T1000 (cell line): ENCODE results near the gene GPX7.
"Not testable (repeated sequence)": the region's sequence is repeated elsewhere in the genome, so short reads cannot be mapped to it uniquely, and the experiment has no call there.

Experiments
- DNase-seq: peaks from one replicate; lab custom pipeline; 2025; ENCODE audit warnings: mixed read lengths; lab: John Stamatoyannopoulos, UW

The GPX7 gene

DNA sequence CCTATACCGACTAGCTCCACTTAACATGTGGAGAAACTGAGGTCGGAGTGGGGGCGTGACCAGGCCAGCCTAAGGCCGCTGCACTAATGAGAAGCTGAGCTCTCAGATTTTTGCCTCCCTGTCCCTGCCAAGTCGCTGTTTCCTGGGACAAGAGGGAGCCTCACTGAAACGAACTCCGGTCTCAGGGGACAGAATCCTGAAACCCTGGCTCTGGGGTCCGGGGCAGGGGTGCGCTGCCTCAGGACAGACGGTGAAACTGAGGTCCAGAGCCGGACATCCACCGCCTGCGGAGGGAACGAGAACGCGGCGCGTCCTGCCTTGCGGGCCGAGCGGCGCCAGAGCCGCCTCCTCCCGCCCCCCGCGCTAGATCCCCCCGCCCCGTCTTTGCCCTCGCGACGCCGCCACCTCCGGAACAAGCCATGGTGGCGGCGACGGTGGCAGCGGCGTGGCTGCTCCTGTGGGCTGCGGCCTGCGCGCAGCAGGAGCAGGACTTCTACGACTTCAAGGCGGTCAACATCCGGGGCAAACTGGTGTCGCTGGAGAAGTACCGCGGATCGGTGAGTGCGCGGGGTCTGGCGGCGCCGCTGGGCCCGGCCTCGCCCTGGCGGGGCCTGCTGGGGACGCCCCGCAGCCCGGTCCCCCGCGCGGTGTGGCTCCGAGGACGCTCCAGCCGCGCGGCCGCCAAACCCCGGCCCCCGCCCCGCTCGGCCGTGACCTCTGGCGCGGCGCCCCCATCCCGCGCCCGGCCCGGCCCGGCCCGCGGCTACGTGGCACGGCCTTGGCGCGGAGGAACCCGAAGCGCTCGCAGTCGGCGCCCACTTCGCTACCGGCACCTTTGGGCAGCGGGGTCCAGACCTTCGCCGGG, at the start of gene GPX7:
TSS of gene GPX7 (plus strand) at position 381 of the 865 bp plus-strand sequence. CDS start at position 420, 39 bp downstream.
- DNase-seq = no peak

DNA sequence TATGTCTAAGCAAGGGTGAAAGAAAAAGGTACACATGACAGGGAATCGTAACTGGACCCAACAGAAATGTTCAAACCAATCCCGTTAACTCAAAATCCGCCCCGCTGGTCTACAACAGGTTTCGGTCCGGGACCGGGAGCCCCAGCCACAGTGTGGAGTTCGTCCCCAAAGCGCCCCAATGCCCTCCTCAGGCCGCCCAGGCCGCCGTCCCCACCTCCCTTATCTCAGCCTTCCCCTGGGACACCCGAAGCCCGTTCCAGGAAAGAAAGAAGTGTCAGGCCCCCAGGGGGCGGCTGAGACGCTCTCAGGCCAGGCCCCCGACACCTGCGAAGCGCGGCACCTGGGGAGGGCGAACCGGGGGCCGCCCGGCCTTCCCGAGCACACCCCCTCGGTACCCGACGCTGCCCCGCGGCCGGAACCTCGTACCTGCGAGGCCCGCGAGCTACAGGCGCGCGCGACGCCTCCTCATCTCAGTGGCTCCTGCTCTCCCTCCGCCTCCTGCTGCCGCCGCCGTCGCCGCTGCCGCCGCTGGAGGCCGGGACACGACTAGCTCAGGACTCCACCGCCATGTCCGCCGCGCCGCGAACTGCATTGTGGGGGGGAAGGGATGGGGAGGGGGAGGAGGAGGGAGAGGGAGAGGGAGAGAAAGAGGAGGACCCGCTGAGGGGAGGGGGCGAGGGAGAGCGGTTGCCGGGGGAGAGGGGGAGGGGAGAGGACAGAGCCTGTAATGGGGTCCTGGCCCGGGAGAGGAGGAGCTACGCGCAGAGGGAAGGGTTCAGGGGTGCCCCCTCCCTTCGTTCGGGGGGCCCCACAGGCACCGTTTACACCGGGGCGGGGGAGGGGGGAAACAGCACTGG, 49.4 kb upstream of the GPX7 start, which contains the start of gene TUT4:
TSS of gene TUT4 (minus strand) at position 588 of the 857 bp plus-strand sequence. CDS start 26,812 bp downstream, outside the sequence.
- DNase-seq = peak; percentile 80

DNA sequence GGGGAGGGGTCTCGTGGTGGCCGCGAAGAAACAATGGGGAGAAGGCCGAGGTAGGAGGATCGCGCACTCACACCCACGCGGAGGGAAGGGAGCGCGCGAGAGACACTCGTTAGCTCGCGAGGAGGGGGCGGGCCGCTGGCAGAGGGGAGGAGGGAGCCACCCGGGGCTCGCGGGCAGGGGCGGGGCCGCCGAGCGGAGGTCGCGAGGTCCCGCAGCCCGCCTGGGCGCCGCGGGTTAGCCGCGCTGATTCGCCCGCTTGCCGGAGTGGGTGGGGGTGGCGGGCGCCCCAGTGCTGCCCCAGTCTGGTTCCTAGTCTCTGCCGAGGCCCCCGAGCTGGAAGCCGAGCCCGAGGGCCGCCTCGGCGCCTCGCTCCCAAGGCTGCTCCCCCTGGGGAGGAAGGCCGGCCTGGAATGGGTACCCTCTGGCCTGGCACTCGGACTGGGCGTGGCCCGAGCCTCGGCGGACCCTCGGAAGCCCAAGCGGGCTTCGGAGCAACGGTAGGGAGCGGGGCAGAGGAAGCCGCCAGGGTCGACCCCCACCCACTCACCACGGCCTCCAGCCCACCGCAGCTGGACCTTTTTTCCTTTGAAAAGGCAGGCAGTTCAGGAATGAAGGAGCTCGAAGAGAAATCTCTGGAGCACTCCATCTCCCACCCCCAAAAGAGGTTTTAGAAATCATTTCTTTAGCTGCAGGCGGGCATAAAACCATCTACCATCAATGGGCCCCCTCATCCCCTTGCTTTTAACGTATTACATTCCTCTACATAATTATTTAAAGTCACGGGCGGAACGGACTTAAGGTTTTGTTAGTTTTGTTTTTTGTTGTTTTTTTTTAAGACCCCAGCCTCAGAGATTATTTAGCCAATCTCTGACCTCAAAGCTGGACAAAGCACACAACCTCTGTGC, 48.6 kb upstream of the GPX7 start:
- peak; percentile 84 for DNase-seq

DNA sequence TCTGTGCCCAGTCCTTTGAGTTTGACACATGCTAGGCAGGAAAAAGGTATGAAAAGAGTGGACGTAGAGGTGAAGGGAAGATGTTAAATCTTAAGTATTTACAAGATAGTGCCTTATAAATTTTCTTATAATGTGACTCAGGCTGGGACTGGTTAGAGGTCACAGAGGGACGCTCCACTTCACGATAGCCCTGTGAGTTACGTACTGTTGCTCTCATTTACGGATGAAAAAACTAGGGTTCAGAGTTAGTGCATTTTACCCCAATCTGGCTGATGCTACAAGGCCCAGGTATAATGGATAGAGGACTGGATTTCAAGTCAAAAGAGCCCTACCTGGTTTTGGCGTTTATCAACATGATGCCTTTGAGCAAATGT, 47.9 kb upstream of the GPX7 start:
- DNase-seq = no peak

DNA sequence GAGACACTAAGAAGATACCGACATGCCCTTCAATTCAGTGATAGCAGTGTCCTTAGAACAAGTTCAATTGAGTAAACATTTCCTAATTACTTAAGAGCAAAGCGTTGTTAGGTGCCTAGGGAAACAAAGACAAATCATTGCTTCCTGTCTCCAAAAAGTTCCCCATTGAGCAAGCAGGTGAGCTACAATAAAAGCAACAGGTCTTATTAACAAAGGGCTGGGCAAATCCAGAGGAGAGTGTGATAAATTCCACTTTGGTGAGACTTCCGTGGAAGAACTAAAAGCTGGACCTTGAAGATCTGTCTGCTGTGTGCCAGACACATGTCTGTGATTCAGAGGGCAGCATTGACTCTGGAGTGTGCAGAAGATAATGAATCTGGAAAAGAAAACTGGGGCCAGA, 47.4 kb upstream of the GPX7 start:
- no peak for DNase-seq

DNA sequence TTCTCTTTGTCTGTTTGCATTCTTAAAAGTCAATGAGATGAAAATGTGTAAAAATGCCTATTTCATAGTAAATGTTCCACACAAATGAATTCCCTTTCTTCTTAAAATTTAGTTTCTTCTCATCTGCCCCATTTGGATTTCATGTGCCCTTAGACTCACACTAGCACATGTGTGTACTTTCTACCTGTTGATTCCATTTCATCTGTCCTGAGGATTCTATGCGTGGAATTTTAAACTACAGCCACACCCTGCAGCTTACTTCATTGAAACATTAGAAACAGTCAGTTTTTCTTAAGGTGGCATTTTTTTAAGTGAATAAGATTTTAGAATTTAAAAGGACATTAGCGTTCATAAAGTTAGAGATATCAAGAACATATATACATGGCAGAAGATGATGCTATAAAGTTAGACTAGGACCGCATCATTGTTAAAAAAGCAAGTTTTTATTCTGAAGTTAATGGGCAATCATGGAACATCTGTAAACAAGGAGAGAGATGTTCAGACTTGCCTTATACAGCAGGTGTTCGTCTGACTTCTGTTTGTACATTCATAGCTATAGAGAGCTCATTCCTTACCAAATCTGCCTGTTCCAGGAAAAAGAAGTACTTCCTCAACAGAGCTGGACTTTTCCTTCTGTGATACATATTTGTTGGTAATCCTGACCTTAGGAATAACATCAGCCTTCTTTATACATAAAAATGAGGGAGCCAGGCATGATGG, 45.4 kb upstream of the GPX7 start:
- no peak for DNase-seq

DNA sequence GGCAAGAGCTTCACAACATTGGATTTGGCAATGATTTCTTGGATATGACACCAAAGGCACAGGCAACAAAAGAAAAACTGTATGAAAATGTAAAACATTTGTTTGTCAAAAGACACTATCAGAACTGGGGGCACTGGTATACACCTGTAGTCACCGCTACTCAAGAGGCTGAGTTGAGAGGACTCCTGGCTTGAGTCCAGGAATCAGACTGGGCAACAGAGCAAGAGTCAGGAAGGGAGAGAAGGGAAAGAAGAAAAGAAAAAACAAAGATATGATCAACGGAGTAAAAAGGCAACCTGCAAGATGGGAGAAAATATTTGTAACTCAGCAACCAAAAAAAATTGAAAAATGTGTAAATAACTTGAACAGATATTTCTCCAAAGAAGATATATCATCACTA, 43.2 kb upstream of the GPX7 start:
- DNase-seq = no peak

DNA sequence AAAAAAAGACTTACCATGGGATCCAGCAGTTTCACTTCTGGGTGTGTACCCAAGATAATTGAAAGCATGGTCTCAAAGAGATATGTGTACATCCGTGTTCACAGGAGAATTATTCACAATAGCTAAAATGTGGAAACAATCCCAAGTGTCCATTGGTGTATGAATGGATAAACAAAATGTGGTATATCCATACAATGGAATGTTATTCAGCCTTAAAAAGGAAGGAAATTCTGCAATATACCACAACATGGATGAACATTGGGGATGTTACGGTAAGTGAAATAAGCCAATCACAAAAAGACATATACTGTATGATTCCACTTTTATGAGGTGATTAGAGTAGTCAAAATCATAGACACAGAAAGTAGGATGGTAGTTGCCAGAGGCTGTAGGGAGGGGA, 42.3 kb upstream of the GPX7 start:
- DNase-seq = no peak

DNA sequence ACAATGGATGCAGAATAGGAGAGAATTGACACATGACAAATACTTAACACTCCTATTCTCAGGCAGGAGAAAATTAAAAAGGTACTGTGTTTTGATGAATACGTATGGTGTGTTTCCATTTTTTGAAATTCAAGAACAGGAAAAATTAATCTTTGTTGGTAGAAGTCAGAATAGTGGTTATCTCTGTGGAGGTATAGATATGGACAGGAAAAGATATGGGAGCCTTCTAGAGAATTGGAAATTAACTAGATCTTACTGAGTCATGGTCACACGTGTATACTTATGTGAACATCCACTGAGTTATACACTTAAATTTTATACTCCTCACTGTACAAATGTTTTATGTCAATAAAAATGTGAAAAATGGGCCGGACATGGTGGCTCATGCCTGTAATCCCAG, 39.4 kb upstream of the GPX7 start:
- no peak for DNase-seq

DNA sequence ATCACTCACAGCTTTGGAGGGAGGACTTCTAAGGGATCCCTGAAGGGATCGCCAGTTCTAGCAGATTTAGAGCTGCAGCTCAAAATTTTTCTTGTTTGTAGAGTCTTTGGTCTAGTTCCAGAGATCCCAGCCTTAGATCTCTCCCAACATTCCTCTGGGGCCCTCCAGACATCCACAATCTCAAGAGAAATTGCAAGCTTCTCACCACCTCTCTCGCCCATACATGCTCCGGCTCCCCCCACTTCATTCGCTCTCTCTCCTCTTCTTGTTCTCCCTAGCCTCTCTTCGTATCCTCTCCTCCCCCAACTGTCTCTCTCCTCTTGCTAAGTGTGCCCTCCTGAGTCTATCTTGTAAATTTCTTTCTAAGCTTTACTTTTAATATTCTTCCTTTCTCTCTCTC, 34.2 kb upstream of the GPX7 start:
- no peak for DNase-seq

DNA sequence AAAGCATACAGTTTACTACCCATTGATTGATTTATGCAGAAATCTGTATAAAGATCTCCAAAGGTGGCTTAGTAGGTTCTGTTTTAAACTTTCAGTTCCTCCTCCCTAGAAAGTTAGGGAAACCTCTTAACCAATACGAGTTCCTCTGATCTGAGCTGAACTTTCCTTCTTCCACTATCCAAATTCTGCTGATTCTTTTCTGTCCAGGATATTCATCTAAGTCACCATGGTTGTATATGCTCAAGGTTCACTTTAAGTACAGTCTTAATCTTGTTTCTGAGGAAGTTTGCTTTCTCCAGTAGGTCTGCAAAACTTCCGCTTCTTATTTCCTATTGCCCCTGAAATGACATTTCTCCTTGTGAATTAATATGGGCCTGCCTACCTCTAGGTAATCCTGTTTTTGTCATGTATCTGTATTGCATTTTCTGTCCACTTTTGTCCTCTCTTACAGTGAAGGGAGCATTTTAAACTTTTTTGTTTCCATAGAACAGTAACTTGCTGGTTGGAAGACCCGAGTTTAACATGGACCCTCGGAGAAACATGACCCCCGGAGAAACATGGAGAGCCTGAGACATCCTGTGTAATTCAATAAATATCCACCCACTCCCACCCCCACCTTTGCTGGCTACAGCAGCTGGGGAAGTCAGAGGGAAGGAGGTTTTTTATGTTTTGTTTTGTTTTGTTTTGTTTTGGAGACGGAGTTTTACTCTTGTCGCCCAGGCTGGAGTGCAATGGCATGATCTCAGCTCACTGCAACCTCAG, 32.5 kb upstream of the GPX7 start:
- DNase-seq = no peak

DNA sequence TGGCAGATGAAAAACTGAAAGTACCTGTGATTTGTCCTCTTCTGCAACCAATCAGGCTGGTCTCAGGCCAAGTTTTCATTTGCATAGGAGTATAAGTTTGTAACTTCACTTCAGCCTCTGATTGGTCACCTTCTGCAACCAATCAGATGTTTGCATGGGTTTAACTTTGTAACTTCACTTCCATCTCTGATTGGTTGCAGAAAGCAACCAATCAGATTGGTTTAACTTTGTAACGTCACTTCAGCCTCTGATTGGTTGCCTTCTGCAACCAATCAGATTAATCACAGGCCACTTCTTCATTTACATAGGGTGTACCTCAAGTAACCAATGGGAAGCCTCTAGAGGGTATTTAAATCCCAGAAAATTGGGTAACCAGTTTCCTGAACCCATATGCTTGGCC, 30.4 kb upstream of the GPX7 start:
- no peak for DNase-seq

DNA sequence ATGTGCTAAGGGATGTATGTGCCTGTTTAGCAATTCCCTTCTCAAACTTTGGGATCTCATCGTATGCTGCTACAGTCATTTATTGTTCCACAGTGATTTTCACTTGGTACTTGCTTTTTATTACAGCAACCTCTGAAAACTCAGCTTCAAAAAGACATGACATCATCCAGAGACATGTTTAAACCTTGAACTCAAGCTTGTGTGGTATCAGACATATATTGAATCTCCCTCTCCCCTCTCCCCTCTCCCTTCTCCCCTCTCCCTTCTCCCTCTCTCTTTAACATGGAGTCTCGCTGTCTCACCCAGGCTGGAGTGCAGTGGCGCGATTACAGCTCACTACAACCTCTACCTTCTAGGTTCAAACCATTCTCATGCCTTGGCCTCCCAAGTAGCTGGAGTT, 29.8 kb upstream of the GPX7 start:
- no peak for DNase-seq

DNA sequence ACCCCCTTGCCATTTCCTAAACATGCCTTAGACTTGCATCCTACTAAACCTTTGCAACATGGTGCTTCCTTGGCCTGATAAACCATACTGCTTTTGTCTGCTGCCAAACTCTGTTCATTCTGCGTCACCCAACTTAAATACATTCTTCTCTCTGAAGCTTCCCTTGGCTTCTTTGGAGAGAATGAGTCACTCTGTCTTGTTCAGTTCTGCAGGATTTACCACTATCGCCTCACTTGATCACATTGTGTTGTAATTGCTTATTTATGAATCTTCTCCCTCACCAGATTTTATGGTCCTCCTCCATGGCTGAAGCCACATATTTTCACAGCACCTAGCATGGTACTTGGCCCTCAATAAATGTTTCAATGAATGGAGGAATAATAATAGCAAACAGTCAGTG, 27.6 kb upstream of the GPX7 start:
- peak; percentile 12 for DNase-seq

DNA sequence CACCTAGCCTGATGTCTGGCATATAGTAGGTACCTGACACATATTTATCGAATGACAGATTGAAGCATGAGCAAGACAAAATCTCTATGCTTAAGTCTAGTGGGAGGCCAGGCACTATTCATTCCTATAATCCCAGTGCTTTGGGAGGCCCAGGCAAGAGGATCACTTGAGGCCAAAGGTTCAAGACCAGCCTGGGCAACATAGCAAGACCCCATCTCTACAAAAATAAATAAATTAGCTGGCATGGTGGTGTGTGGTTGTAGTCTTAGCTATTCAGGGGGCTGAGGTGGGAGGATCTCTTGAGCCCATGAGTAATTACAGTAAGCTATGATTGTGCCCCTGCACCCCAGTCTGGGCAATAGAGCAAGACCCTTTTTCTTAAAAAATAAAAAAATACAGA, 26.1 kb upstream of the GPX7 start:
- DNase-seq = no peak

DNA sequence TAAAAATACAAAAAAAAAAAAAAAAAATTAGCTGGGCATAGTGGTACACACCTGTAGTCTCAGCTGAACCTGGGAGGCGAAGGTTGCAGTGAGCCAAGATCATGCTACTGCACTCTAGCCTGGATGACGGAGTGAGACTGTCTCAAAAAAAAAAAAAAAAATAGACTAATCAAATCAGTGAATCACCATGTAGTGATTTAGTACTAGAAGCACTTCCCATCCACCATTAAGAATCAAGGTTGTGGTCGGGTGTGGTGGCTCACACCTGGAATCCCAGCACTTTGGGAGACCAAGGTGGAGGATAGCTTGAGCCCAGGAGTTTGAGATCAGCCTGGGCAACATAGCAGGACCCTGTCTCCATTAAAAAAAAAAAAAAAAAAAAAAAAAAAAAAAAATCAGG, 24.1 kb upstream of the GPX7 start:
- DNase-seq = not testable (repeated sequence)

DNA sequence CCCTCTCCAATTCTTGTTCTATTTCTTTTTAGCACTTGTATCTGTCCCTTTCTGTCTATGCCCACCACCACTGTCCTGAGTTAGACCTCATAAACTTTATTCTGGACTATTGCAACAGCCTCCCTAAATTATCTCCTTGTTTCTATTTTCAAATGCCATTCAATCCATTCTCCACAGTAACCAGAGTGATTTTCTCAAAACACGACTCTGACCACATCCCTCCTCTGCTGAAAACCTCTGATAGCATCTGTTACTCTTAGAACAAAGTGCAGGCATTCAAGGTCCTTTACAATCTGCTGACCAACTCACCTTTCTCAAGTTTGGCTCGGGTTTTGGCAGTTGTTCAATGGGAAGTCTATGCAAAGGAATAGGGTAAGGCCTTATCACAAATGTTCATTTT, 22.8 kb upstream of the GPX7 start:
- no peak for DNase-seq

DNA sequence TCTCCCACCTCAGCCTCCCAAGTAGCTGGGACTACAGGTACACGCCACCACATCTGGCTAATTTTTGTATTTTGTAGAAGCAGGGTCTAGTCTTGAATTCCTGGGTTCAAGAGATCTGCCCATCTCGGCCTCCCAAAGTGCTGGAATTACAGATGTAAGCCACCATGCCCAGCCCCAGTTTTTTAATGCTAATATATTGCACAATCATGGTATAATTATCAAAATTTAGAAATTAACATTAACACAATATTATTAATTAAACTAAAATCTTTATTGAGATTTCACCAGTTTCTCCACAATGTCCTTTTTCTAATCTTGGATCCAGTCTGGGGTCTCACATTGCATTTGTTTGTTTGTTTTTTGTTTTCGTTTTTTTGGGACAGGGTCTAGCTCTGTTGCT, 21.9 kb upstream of the GPX7 start:
- no peak for DNase-seq

DNA sequence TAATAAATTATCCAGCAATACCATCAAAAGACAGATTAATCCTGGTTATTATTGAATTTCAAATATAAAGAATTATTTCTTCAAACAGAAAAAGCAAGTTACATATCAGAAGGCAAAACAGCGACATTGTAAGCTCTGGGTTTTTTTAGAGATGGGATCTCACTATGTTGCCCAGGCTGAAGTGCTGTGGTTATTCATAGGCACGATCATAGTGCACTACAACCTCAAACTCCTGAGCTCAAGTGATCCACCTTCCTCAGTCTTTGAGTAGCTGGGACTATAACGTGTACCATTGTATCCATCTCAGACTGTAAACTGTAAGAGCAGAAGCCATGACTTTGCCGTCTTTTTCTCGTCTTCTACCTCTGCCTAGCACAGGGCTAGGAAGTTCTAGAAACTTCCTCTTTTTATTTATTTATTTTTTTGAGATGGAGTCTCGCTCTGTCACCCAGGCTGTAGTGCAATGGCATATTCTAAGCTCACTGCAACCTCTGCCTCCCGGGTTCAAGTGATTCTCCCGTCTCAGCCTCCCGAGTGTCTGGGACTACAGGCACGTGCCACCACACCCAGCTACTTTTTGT, 20.0 kb upstream of the GPX7 start:
- DNase-seq = no peak

DNA sequence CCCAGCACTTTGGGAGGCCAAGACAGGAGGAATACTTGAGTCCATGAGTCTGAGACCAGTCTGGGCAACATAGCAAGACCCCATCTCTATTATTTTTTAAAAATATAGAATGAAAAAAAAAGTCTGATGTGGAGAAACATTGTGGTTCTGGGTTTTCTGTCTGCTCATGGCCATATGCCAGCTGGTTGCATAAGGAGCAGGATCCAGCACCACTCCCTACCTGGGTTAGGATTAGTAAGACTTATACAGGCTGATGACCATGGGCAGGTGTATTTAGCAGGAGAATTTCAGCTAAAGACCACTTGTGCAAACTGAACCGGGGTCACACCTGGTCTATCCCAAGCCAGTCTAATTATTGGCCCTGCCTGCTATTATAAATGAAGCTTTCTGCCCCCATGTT, 16.7 kb upstream of the GPX7 start:
- DNase-seq = no peak
